Stimulated activated naive B cell treated with anti-CD40 and anti-IgM and Interleukin-4, amounts not matched to agents 10 μg/mL and 1 μg/mL and 100 μg/mL, for 72 hours (primary cell): ENCODE data around the gene AP4M1.

ENCODE experiments used
- ATAC-seq, 2 donors: fragments of 150-1000 bp; cut with Tn5 transposase; replicated peaks; 2 replicates each; pipeline ENCODE4 v1.10.0; 2021; ENCODE audit warnings: moderate library complexity in 1 of 2
- DNase-seq: peaks from one replicate; pipeline ENCODE4 v3.0.0; 2021
- H3K27ac Mint-ChIP-seq: one replicate; pipeline ENCODE4 v1.8.0; 2022; ENCODE audit warnings: mild to moderate bottlenecking, mixed read lengths
- H3K27me3 Mint-ChIP-seq, 2 donors: one replicate each; pipeline ENCODE4 v1.8.0; 2022; ENCODE audit warnings: mixed read lengths in 2 of 2
- H3K36me3 Mint-ChIP-seq, 2 donors: one replicate each; pipeline ENCODE4 v1.8.0; 2022; ENCODE audit warnings: mixed read lengths in 2 of 2, mild to moderate bottlenecking in 1 of 2
- H3K4me1 Mint-ChIP-seq, 2 donors: one replicate each; pipeline ENCODE4 v1.8.0; 2022; ENCODE audit warnings: mixed read lengths in 2 of 2, mild to moderate bottlenecking in 1 of 2
- H3K4me3 Mint-ChIP-seq, 2 donors: one replicate each; pipeline ENCODE4 v1.8.0; 2022; ENCODE audit warnings: mild to moderate bottlenecking in 2 of 2, mixed read lengths in 2 of 2, moderate library complexity in 1 of 2
- H3K9me3 Mint-ChIP-seq, 2 donors: one replicate each; pipeline ENCODE4 v1.8.0; 2022; ENCODE audit warnings: mixed read lengths in 2 of 2, mild to moderate bottlenecking in 1 of 2

AP4M1 gene

DNA sequence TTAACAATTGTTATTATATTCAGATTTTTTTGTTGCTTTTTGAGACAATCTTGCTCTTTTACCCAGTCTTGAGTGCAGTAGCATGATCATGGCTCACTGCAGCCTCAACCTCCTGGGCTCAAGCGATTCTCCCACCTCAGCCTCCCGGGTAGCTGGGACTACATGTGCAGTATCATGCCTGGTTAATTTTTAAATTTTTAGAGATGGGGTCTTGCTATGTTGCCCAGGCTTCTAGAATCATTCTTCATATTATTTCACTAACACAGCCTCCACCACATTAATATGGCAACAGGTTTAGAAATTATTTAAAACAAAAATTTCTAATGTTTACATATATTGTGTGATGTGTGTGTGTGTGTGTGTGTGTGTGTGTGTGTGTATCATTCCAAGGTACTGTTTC is 45.8 kb downstream of the AP4M1 start:
- peaks cover 18 to 20% of the 10 kb centered on the region in 2 donors for H3K4me1 Mint-ChIP-seq
- H3K9me3 Mint-ChIP-seq, result no peaks in the 10 kb centered on the region
- H3K4me3 Mint-ChIP-seq, result no peak overlapping the region
- no peaks in the 10 kb centered on the region for H3K27me3 Mint-ChIP-seq
- no peak for DNase-seq
- no peak overlapping the region for H3K27ac Mint-ChIP-seq
- H3K36me3 Mint-ChIP-seq, result peaks cover 11 to 14% of the 10 kb centered on the region in 2 donors
- ATAC-seq, result no peak

DNA sequence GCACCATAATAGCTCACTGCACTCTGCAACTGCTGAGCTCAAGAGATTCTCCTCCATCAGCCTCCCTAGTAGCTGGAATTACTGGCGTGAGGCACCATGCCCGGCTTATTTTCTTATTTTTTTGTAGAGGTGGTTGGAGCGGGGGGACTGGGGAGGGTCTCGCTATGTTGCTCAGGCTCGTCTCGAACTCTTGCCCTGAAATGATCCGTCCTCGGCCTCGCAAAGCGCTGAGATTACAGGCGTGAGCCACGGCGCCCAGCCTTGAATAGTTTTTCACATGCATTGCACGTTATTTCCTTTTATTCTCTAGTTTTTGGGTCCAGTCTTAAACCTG is 46.7 kb downstream of the AP4M1 start:
- peak overlapping the region; percentile 99 for H3K27ac Mint-ChIP-seq
- DNase-seq (no peak), ATAC-seq (peak; percentile 17 to 24)
- peaks cover 24 to 25% of the 10 kb centered on the region in 2 donors for H3K4me1 Mint-ChIP-seq
- no peaks in the 10 kb centered on the region for H3K9me3 Mint-ChIP-seq
- peak overlapping the region; percentile 92 to 100 for H3K4me3 Mint-ChIP-seq
- peaks cover 15 to 21% of the 10 kb centered on the region in 2 donors for H3K36me3 Mint-ChIP-seq
- no peaks in the 10 kb centered on the region for H3K27me3 Mint-ChIP-seq

DNA sequence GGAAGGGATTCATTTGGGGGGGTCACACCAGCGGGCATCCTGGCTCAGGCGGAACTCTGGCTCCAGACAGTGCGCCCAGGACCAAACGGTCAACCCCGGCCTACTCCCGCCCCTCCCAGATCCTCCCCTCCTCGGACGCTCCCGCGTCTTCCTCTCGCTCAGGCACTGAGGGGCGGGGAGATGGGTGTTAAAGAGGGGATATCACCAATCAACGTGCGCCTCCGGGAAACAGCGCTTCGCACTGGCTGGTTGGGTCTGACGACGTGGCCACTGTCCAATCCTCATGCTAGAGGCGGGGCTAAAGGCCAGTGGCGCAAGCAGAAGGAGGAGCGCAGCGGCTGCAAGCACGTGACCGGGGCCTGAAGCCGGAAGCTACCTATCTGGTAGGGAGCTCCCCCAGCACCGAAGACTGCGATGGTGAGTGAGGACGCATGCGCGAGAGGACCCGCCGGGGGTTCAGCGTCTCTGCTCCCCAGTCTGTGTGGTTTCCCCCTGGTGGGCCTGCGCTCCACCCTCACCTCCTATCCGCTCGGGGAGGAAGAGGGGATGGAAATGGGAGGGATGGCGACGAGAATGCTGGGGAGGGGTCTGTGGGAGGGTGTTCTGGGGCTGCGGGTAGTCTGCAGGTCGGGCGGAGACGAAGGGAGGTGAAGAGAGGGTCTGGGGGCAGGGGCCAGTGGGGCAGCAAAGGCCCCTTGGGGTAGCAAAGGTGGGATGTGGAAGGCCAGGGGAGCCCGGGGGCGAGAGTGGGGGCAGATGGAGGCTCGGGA is 47.3 kb downstream of the AP4M1 start, which contains the start of gene LAMTOR4:
TSS of gene LAMTOR4 (plus strand) at position 360 of the 770 bp plus-strand sequence. CDS start at position 415, 55 bp downstream.
- H3K27me3 Mint-ChIP-seq, result no peaks in the 10 kb centered on the region
- peaks cover 15 to 25% of the 10 kb centered on the region in 2 donors for H3K36me3 Mint-ChIP-seq
- no peaks in the 10 kb centered on the region for H3K9me3 Mint-ChIP-seq
- H3K27ac Mint-ChIP-seq, result peak within 1 kb of the TSS; percentile 99
- peaks cover 27 to 30% of the 10 kb centered on the region in 2 donors for H3K4me1 Mint-ChIP-seq
- peak within 1 kb of the TSS; percentile 92 to 100 for H3K4me3 Mint-ChIP-seq
- DNase-seq, result peak; percentile 99
- peak; percentile 97 to 98 for ATAC-seq

DNA sequence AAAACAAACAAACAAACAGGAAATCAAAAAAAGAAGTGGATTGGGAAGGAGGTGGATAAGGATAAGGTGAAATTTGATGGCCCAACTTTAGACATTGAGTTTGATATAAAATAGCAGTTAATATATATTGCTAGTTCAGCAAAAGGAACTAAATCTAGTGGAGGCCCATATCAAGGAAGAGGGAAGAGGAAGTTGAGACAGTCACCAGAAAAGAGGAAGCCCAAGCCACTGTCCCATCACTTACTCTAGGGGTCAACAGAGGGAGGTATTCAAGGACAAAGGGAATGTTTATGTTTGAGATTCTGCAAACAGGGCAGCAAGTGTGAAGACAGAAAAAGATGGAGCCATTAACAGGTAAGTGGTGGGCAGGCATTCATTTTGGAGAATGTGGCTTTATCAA is 51.0 kb downstream of the AP4M1 start:
- ATAC-seq (no peak), DNase-seq (no peak)
- H3K27ac Mint-ChIP-seq, result peak overlapping the region; percentile 11
- no peaks in the 10 kb centered on the region for H3K27me3 Mint-ChIP-seq
- peaks cover 42 to 64% of the 10 kb centered on the region in 2 donors for H3K4me1 Mint-ChIP-seq
- H3K4me3 Mint-ChIP-seq, result peak overlapping the region in 1 of 2 donors; percentile 1
- peaks cover 21 to 46% of the 10 kb centered on the region in 2 donors for H3K36me3 Mint-ChIP-seq
- no peaks in the 10 kb centered on the region for H3K9me3 Mint-ChIP-seq

DNA sequence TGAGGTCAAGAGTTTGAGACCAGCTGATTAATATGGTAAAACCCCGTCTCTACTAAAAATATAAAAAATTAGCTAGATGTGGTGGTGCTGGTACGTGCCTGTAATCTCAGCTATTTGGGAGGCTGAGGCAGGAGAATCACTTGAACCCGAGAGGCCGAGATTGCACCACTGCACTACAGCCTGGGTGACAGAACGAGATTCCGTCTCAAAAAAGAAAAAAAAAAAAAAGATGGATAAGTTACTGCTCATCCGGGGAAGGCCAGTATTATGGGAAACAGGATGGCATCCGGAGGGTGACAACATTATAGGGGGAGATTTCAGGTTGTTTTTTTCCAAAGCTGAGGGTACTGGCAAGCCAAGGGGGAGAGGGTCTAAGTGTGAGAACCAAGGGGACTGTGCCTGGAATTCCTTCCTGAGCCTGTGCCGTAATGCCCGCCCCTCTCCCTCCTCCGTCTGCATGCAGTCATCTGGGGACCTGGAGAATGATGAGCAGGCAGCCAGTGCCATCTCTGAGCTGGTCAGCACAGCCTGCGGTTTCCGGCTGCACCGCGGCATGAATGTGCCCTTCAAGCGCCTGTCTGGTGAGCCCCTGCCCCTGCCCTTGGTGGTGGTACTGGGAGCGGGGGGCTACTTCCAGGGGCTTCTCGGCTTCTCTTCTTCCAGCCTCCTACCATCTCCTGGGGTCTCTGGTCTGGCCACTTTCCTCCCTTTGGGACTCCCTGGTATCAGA is 51.7 kb downstream of the AP4M1 start:
- no peak for ATAC-seq
- Mint-ChIP-seq H3K36me3 (peaks cover 21 to 49% of the 10 kb centered on the region in 2 donors), H3K27ac (peak overlapping the region; percentile 57), H3K4me1 (peaks cover 45 to 69% of the 10 kb centered on the region in 2 donors), H3K27me3 (no peaks in the 10 kb centered on the region), H3K4me3 (no peak overlapping the region), H3K9me3 (no peaks in the 10 kb centered on the region)
- no peak for DNase-seq

DNA sequence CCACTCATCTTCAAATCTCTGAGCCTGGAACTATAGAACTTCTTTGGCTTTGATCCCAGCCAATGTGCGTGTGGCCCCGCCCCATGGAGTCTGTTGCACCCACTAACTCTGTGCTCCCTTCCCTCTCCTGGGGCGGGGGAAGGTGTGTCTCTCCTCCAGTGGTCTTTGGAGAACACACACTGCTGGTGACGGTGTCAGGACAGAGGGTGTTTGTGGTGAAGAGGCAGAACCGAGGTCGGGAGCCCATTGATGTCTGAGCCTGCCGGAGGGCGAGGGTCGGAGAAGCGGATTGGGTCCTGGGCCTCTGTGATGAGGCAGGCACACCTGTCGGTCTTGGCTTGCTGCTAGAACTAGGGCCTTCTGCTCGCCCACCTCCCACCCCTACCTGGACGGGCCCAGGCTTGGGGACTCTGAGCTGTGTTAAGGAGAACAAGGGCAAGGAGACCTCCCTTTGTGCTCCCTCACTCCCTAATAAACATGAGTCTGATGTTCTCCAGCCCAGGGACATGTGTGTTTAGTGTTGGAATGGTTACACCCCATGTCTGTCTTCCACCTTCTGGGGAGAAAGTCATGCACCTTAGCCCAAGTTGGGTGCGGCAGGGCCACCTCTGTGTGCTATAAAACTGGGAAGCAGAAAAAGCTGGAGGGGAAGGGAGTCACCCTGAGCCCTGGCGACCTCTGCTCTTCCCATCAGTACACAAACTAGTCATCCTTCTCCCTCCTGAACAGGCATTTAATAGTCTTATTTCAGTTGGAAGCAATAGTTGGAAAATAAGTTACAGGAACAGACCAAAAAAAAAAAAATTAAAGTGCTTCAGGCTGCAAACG is 52.5 kb downstream of the AP4M1 start:
- ATAC-seq (no peak), DNase-seq (no peak)
- H3K27me3 Mint-ChIP-seq, result no peaks in the 10 kb centered on the region
- peaks cover 18 to 45% of the 10 kb centered on the region in 2 donors for H3K36me3 Mint-ChIP-seq
- H3K27ac Mint-ChIP-seq, result peak overlapping the region; percentile 67
- no peaks in the 10 kb centered on the region for H3K9me3 Mint-ChIP-seq
- peaks cover 38 to 74% of the 10 kb centered on the region in 2 donors for H3K4me1 Mint-ChIP-seq
- H3K4me3 Mint-ChIP-seq, result no peak overlapping the region

DNA sequence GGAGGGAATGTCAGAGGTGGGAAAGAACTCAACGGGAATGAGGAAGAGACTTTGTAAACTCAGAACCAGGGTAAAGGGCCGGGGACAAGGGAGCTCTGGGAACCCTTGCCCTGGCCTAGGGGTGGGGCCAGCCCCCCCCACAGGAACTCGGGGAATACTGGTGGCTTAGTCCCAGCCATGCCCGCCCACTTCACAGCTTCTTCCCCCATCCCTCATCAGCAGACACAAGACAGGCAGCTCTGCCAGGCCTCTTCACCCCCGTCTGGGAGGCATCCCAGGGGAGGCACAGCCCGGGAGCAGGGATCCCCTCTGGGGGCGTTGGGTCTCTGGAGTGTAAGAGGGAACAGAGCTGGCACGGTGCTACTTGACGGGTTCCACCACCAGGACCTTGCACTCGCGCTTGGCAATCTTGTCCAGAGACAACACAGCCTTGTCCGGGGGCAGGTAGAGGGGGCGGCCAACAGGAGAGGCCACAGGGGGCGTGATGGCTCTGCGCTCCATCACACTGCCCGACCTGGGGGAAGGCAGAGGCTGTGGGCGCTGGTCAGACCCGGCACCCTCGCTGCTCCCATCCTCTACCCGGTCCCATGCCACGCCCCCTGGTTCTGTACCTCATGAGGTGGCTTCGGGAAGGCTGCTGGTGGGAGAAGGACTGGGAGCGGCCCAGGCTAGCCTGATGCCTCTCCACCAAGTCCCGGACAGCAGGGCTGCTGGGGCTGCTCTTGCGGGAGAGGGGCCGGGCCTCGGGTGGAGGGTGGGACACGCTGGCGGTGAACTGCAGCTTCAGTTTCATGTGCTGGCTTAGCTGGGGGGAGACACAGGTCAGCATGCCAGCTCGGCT is 53.4 kb downstream of the AP4M1 start:
- ATAC-seq, result no peak
- no peak overlapping the region for H3K4me3 Mint-ChIP-seq
- no peaks in the 10 kb centered on the region for H3K27me3 Mint-ChIP-seq
- H3K9me3 Mint-ChIP-seq, result no peaks in the 10 kb centered on the region
- H3K27ac Mint-ChIP-seq, result no peak overlapping the region
- peaks cover 18 to 44% of the 10 kb centered on the region in 2 donors for H3K36me3 Mint-ChIP-seq
- DNase-seq, result no peak
- peaks cover 40 to 80% of the 10 kb centered on the region in 2 donors for H3K4me1 Mint-ChIP-seq

DNA sequence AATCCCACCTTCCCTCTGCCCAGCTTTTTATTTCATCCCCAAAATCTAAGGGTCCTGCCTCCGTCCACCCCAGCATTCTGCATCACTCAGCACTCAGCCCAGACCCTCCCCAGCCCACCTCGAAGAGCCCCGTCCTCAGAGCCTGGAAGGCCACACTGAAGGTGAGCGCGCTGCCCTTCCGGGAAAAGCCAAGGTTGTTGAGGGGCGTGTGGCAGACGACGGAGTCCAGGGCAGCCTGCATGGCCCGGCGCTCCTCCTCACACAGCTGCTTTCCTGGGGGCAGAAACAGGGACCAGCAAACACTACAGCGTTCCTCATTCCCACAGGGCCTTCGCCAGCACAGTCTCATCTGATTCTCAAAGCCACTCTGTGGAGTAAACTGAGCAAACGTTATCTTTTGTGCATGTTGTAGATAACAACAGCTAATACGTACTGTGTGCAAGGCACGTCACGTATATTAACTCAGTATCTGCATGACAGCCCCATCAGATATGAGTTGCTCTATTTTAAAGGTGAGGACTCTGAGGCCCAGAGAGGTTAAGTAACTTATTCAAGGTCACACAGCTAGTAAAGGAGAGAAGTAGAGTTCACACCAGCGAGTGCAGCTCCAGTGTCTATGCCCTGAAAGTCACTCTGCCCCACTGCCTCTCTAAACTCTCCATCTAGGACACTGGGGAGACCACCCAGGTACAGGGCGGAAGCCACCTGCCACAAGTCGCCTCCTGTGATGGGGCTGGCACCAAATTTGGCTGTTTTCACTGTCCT is 54.3 kb downstream of the AP4M1 start:
- Mint-ChIP-seq H3K27me3 (no peaks in the 10 kb centered on the region), H3K27ac (peak overlapping the region; percentile 37), H3K9me3 (no peaks in the 10 kb centered on the region), H3K36me3 (peaks cover 13 to 37% of the 10 kb centered on the region in 2 donors), H3K4me3 (no peak overlapping the region), H3K4me1 (peaks cover 33 to 71% of the 10 kb centered on the region in 2 donors)
- no peak for ATAC-seq
- DNase-seq, result no peak

DNA sequence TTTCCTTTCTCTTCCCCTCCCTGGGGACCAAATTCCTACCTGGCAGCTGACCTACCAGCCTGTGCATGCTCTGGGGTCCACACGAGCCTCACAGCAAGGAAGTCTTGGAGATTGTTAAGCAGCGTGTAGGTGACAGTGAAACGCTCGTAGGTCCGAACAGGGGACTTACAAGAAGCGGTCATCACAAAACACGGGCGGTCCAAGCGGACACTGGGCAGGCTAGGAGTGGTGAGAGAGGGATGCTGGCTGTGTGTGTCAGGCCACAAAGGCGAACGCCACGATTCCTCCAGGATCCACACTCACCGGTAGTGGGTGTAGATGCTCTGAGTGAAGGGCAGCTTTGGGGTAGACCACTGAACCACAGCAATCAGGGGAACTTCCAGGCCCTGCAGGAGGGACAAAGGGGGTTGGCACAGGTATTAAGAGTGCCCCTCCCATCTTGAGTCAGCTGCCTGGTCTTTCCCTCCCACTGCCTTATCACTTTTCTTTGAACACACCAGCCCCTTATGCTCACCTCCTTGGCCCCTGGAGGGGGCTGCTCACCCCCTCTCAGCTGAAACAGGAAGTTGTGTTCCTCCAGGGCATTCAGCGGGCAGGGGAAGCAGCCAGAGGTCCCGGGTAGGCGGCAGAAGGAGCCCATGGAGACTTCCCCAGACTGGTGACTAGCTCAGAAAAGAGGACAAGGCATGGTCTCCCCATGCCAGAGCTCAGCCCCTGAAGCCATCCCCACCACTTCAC is 55.1 kb downstream of the AP4M1 start:
- H3K27ac Mint-ChIP-seq, result peak overlapping the region; percentile 88
- ATAC-seq (peak; percentile 44 to 46), DNase-seq (no peak)
- H3K4me1 Mint-ChIP-seq, result peaks cover 31 to 71% of the 10 kb centered on the region in 2 donors
- peaks cover 13 to 37% of the 10 kb centered on the region in 2 donors for H3K36me3 Mint-ChIP-seq
- H3K9me3 Mint-ChIP-seq, result no peaks in the 10 kb centered on the region
- H3K27me3 Mint-ChIP-seq, result no peaks in the 10 kb centered on the region
- H3K4me3 Mint-ChIP-seq, result peak overlapping the region; percentile 88 to 90

DNA sequence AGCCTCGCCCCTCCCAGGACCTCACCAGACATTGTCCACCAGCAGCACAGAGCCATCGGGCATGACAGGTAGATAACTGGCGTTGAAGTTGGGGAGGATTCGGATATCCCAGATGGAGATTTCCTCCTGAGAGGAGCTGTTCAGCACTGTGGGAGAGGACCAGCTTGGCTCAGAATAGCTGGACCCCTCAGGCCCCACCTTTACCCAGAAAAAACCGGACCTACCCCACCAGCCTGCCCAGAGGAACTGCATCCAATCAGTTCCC is 55.6 kb downstream of the AP4M1 start:
- Mint-ChIP-seq H3K27ac (peak overlapping the region; percentile 88), H3K27me3 (no peaks in the 10 kb centered on the region), H3K4me1 (peaks cover 31 to 66% of the 10 kb centered on the region in 2 donors), H3K36me3 (peaks cover 11 to 37% of the 10 kb centered on the region in 2 donors), H3K9me3 (no peaks in the 10 kb centered on the region), H3K4me3 (peak overlapping the region; percentile 88 to 90)
- ATAC-seq (no peak), DNase-seq (no peak)

DNA sequence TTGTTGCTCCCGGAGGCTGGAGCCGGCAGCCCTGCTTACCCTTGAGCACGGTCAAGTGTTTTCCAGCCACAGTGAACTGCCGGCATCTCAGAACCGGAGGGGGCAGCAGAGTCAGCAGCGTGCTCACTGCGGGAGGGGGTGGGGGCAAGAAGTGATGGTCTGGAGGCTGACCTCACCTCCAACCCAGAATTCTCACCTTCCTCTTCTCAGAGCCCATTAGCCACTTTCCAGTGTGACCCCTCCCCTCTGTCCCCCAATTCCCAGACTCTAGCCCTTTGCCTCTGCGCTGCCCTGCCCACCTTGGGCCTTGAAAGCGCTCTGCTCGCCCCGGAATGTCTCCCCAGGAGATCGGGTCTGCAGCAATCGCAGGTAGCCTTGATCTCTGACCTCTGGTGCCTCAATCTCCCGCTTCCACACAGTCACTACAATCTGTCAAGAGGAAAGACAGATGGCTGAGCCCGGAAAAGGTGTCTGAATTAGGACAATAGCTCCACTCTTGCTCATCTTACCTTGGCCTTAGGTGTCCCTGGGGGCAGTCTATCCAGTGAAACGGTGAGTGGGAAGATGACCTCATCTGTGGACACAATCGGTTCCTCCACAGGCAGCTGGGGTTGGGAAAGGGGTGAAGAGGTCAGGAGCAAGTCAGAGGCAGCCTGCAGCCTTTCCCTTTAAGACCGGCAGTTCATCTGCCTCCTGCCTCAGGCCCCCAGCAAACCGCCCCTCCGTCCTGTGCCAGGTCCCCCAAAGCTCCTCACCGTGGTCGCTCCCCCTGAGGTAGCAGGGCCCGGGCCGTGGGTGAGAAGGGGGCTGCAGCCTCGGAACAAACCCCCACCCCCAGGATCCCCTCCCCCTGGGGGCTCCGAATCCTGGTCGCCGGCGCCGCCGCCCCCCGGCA is 56.1 kb downstream of the AP4M1 start:
- peak overlapping the region; percentile 88 to 90 for H3K4me3 Mint-ChIP-seq
- ATAC-seq (no peak), DNase-seq (no peak)
- H3K27me3 Mint-ChIP-seq, result no peaks in the 10 kb centered on the region
- peaks cover 26 to 60% of the 10 kb centered on the region in 2 donors for H3K4me1 Mint-ChIP-seq
- peaks cover 7 to 32% of the 10 kb centered on the region in 2 donors for H3K36me3 Mint-ChIP-seq
- H3K9me3 Mint-ChIP-seq, result no peaks in the 10 kb centered on the region
- H3K27ac Mint-ChIP-seq, result peak overlapping the region; percentile 88
